ENCODE measurements around the gene ATP8B4. TPM values are rescaled to one million over a fixed set of nuclear protein-coding genes. Genes with fewer than 3 reads are reported as not detected.

Gene ATP8B4
- total and polyA plus RNA-seq, 2 donors from 2014 or later = 2.1 to 12.5 TPM

- intact Hi-C loops (cut with DNase I) = no loop called here
- no peak for DNase-seq
- no peak for FAIRE-seq
- Histone ChIP-seq H3K4me1 (ENCODE audit: control insufficient read depth in 2 of 3, insufficient read depth in 2 of 3, low read depth in 1 of 3, low read length in 3 of 3) (no peaks in the 10 kb centered on the region), H3K9ac (ENCODE audit: low read length in 3 of 3) (no peak overlapping the region), H3K27ac (ENCODE audit: low read depth in 2 of 2, low read length in 2 of 2) (no peak overlapping the region), H3K27me3 (ENCODE audit: control insufficient read depth, insufficient read depth, low read length) (no peaks in the 10 kb centered on the region), H3K4me3 (ENCODE audit: low read length in 3 of 3) (no peak overlapping the region), H3K36me3 (ENCODE audit: control insufficient read depth in 2 of 3, insufficient read depth in 3 of 3, low read length in 3 of 3) (no peaks in the 10 kb centered on the region), H3K9me3 (ENCODE audit: control insufficient read depth in 2 of 3, insufficient read depth in 1 of 3, low read length in 3 of 3) (no peaks in the 10 kb centered on the region)
- no peak for TF ChIP-seq CTCF (IDR thresholded peaks at IDR 0.05; ENCODE audit: borderline replicate concordance, extremely low read depth, insufficient read depth)
Observed at GRCh38 chr15:50112488-50113186, 6.4 kb downstream of the ATP8B4 start.

- Histone ChIP-seq H3K27me3 (ENCODE audit: control insufficient read depth, insufficient read depth, low read length) (no peaks in the 10 kb centered on the region), H3K4me3 (ENCODE audit: low read length in 3 of 3) (no peak overlapping the region), H3K4me1 (ENCODE audit: control insufficient read depth in 2 of 3, insufficient read depth in 2 of 3, low read depth in 1 of 3, low read length in 3 of 3) (no peaks in the 10 kb centered on the region), H3K9me3 (ENCODE audit: control insufficient read depth in 2 of 3, insufficient read depth in 1 of 3, low read length in 3 of 3) (no peaks in the 10 kb centered on the region), H3K9ac (ENCODE audit: low read length in 3 of 3) (no peak overlapping the region), H3K36me3 (ENCODE audit: control insufficient read depth in 2 of 3, insufficient read depth in 3 of 3, low read length in 3 of 3) (no peaks in the 10 kb centered on the region), H3K27ac (ENCODE audit: low read depth in 2 of 2, low read length in 2 of 2) (no peak overlapping the region)
- intact Hi-C loops (cut with DNase I) = no loop called here
- no peak for DNase-seq
- TF ChIP-seq CTCF (IDR thresholded peaks at IDR 0.05; ENCODE audit: borderline replicate concordance, extremely low read depth, insufficient read depth) = no peak
- FAIRE-seq = no peak
Observed at GRCh38 chr15:50110285-50110684, 8.7 kb downstream of the ATP8B4 start.

GRCh38 chr15:50109076-50109987 lies 9.7 kb downstream of the ATP8B4 start:
- TF ChIP-seq CTCF (IDR thresholded peaks at IDR 0.05; ENCODE audit: borderline replicate concordance, extremely low read depth, insufficient read depth) = no peak
- DNase-seq (peak in 1 of 5 donors; percentile 61), FAIRE-seq (no peak)
- H3K9me3 ChIP-seq (ENCODE audit: control insufficient read depth in 2 of 3, insufficient read depth in 1 of 3, low read length in 3 of 3) = no peaks in the 10 kb centered on the region
- no peak overlapping the region for H3K27ac ChIP-seq (ENCODE audit: low read depth in 2 of 2, low read length in 2 of 2)
- no peak overlapping the region for H3K4me3 ChIP-seq (ENCODE audit: low read length in 3 of 3)
- H3K4me1 ChIP-seq (ENCODE audit: control insufficient read depth in 2 of 3, insufficient read depth in 2 of 3, low read depth in 1 of 3, low read length in 3 of 3) = no peaks in the 10 kb centered on the region
- H3K36me3 ChIP-seq (ENCODE audit: control insufficient read depth in 2 of 3, insufficient read depth in 3 of 3, low read length in 3 of 3) = no peaks in the 10 kb centered on the region
- no peak overlapping the region for H3K9ac ChIP-seq (ENCODE audit: low read length in 3 of 3)
- H3K27me3 ChIP-seq (ENCODE audit: control insufficient read depth, insufficient read depth, low read length) = no peaks in the 10 kb centered on the region
- intact Hi-C loops (cut with DNase I) = no loop called here

All from kidney (tissue), 14 donors.